ENCODE measurements around the gene DNAJB2.
A peak's percentile ranks its signal among the peaks of the same experiment; 100 is the strongest.

GRCh38 chr2:219308142-219309101 lies 29.3 kb downstream of the DNAJB2 start:
- TF ChIP-seq, protein P1, sequence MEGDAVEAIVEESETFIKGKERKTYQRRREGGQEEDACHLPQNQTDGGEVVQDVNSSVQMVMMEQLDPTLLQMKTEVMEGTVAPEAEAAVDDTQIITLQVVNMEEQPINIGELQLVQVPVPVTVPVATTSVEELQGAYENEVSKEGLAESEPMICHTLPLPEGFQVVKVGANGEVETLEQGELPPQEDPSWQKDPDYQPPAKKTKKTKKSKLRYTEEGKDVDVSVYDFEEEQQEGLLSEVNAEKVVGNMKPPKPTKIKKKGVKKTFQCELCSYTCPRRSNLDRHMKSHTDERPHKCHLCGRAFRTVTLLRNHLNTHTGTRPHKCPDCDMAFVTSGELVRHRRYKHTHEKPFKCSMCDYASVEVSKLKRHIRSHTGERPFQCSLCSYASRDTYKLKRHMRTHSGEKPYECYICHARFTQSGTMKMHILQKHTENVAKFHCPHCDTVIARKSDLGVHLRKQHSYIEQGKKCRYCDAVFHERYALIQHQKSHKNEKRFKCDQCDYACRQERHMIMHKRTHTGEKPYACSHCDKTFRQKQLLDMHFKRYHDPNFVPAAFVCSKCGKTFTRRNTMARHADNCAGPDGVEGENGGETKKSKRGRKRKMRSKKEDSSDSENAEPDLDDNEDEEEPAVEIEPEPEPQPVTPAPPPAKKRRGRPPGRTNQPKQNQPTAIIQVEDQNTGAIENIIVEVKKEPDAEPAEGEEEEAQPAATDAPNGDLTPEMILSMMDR (IDR thresholded peaks at IDR 0.05) = no peak
- TF ChIP-seq REST (IDR thresholded peaks at IDR 0.05; ENCODE audit: insufficient read depth in 1 of 2, low read depth in 2 of 2, low read length in 1 of 2) = peak; percentile 99
- no peak for TF ChIP-seq POLR2AphosphoS5 (IDR thresholded peaks at IDR 0.05; ENCODE audit: low read depth, low read length)

Data from Panc1 (cell line).